ENCODE data around the gene TKTL2.

The TKTL2 gene

DNA sequence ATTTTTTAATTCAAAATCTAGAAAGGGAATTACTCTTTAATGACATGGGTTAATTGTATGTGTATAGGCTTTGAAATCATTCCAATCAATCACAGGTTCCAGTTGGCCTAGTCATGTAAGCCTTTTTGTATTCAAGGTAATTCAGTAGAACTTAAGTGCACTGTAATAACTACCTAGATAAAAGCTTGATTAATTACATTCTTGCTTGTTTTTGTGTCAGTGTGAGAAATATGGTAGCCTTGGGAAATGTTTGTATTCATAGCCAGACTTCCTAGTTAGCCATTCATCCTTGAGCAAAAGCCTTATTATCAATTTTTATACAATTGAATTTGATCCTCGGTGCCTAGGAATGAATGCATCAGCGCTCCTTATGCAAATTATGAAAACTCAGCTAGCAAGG, 33.5 kb downstream of the TKTL2 start:
- peaks cover 7% of the 10 kb centered on the region; the same call in 1 of the 2 replicates for H3K27me3 ChIP-seq (ENCODE audit: control insufficient read depth, low read length)
- no peaks in the 10 kb centered on the region for H3F3A ChIP-seq (ENCODE audit: control insufficient read depth, insufficient read depth)

More for the DNA sequence above, 33.5 kb downstream of the TKTL2 start:
- TF ChIP-seq, protein P1, sequence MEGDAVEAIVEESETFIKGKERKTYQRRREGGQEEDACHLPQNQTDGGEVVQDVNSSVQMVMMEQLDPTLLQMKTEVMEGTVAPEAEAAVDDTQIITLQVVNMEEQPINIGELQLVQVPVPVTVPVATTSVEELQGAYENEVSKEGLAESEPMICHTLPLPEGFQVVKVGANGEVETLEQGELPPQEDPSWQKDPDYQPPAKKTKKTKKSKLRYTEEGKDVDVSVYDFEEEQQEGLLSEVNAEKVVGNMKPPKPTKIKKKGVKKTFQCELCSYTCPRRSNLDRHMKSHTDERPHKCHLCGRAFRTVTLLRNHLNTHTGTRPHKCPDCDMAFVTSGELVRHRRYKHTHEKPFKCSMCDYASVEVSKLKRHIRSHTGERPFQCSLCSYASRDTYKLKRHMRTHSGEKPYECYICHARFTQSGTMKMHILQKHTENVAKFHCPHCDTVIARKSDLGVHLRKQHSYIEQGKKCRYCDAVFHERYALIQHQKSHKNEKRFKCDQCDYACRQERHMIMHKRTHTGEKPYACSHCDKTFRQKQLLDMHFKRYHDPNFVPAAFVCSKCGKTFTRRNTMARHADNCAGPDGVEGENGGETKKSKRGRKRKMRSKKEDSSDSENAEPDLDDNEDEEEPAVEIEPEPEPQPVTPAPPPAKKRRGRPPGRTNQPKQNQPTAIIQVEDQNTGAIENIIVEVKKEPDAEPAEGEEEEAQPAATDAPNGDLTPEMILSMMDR (IDR thresholded peaks at IDR 0.05; ENCODE audit: low read depth, low read length, poor library complexity, severe bottlenecking): no peak
- TF ChIP-seq EZH2phosphoT487 (IDR thresholded peaks at IDR 0.05; ENCODE audit: borderline replicate concordance, low read length): no peak
- Histone ChIP-seq H4K20me1 (ENCODE audit: control insufficient read depth, insufficient read depth, low read depth, low read length) (no peaks in the 10 kb centered on the region), H3K27ac (ENCODE audit: low read depth, low read length) (no peak overlapping the region), H3K9me2 (replicated peaks; ENCODE audit: control insufficient read depth, low read length) (no peaks in the 10 kb centered on the region), H3K9me3 (ENCODE audit: control insufficient read depth, insufficient read depth, low read length) (no peaks in the 10 kb centered on the region), H3K79me2 (ENCODE audit: control insufficient read depth, low read length) (no peaks in the 10 kb centered on the region), H3K4me2 (ENCODE audit: low read length) (no peak overlapping the region), H3K36me3 (ENCODE audit: control insufficient read depth, low read length) (no peaks in the 10 kb centered on the region), H3K4me1 (ENCODE audit: control insufficient read depth, low read length) (no peaks in the 10 kb centered on the region), H3K4me3 (ENCODE audit: low read length) (no peak overlapping the region)

All from DOHH2 (cell line).